OCI-LY3 (cell line): ENCODE data around the gene HCRTR1.

ENCODE experiments used
- CTCF ChIP-seq: fragments of 200-600, 300-600 bp; sonication (generic); IDR thresholded peaks from 2 replicates; pipeline ENCODE4 v1.5.1; 2014; ENCODE audit warnings: antibody characterized with exemption, low read length, low read depth
- EZH2phosphoT487 ChIP-seq: fragments of 200-600 bp; shearing (Covaris generic); IDR thresholded peaks from 2 replicates; pipeline ENCODE4 v1.6.1; 2018; ENCODE audit warnings: antibody characterized with exemption, mixed run types, low read depth

GRCh38 chr1:31570228-31570627 lies 47.3 kb upstream of the HCRTR1 start:
- TF ChIP-seq CTCF = no peak
- TF ChIP-seq EZH2phosphoT487 = no peak
